ENCODE data around the gene ZNF670.

DNA sequence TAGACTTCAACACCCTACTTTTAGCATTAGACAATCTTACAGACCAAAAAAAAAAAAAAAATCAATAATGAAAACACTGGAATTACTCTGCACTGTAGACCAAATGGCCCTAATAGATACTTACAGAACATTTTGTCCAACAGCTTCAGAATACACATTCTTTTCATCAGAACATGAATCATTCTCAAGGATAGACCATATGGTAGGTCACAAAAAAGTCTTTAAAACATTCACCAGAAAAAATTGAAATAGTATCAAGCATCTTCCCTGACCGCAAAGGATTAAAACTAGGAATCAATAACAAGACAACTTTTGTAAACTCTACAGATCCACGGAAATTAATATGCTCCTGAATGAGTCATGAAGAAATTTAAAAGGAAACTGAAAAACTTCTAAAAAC, 22.5 kb downstream of the ZNF670 start:
- no peak for TF ChIP-seq CTCF (IDR thresholded peaks at IDR 0.05; ENCODE audit: poor library complexity, severe bottlenecking)
- TF ChIP-seq EP300 (conservative IDR thresholded peaks at IDR 0.05; ENCODE audit: poor library complexity, severe bottlenecking), result no peak
- TF ChIP-seq RAD21 (conservative IDR thresholded peaks at IDR 0.05), result no peak
- TF ChIP-seq EZH2 (IDR thresholded peaks at IDR 0.05; ENCODE audit: borderline replicate concordance, insufficient read depth, low read length, poor library complexity, severe bottlenecking), result no peak
- no peak for TF ChIP-seq TAF1 (IDR thresholded peaks at IDR 0.05; ENCODE audit: low read depth)
- TF ChIP-seq POLR2AphosphoS5 (IDR thresholded peaks at IDR 0.05), result no peak
- TF ChIP-seq REST (IDR thresholded peaks at IDR 0.05; ENCODE audit: borderline replicate concordance), result no peak
- no peak for TF ChIP-seq SMC3 (conservative IDR thresholded peaks at IDR 0.05; ENCODE audit: poor library complexity)
